Activated CD4-positive, CD25-positive, alpha-beta regulatory T cell treated with anti-CD3 and anti-CD28 coated beads, Interleukin-2, amount 50 U/mL, for 24 hours (primary cell): ENCODE measurements around the gene TAF1B.

Experiments
- ATAC-seq, 2 donors: fragments of 150-1000 bp; cut with Tn5 transposase; one replicate each; pipeline ENCODE4 v1.10.0; 2021; ENCODE audit warnings: mild to moderate bottlenecking in 1 of 2, moderate library complexity in 1 of 2

TAF1B gene

DNA sequence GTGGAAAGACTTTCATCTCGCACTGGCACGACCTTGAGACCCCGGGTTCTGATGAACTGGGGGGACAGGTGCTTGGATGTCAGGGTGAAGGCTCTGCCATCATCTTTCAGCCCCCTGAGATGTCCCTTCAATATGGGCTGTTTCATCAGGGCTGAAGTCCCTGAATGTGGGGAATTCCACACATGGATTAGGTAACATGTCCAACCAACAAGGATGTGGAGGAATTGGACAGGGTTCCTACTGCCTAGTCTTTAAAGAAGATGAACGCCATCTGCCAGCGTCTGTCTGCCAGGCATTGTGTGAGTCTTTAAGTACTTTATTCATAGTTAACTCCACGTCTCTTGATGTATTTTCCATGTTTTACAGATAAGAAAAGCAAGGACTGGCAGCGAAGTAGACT is 102.3 kb downstream of the TAF1B start:
- ATAC-seq = no peak

DNA sequence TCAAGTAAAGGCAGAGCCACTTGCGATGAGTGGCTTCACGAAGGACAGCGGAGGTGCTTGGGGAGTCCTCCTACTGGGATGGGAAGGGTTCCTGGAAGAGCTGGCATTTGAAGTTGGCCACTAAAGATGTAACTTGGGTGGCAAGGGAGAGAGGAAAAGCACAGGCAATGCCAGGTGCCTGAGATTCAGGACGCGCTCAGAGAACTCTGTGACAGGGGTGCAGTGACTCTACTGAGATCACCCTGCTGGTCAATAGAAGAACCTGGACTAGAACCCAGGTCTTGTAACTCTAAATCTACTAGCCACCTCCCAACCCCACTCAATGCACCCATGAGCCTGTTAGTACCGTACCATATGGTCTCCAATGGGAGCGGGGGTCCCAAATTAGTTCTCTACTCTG is 102.8 kb downstream of the TAF1B start:
- ATAC-seq = no peak

DNA sequence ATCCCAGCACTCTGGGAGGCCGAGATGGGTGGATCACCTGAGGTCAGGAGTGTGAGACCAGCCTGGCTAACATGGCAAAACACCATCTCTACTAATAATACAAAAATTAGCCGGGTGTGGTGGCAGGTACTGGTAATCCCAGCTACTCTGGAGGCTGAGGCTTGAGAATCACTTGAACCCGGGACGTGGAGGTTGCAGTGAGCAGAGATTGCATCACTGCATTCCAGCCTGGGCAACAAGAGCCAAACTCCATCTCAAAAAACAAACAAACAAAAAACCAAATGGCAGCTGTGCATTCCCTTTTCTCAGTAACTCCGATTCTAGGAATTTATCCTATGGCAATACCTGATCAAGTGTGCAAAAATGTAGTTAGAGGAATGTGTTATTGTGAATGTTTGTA is 103.5 kb downstream of the TAF1B start:
- no peak for ATAC-seq

DNA sequence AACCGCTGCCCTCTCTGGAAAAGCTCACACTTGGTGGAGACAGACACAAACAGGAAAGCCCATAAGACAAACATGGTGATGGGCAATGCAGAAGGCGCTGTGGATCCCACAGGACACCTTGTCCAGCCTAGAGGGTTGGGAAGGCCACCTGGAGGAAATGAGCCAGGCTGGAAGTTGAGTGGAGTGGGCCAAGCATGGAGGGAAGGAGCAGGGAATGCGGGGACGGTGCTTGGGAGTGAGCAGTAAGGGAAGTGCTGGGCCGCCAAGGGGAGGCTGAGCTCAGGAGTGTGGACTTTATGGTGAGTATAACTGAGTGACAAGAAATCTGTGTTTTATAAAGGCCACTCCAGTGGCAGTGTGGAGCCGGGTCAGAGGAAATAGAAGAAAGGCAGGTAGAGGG is 105.4 kb downstream of the TAF1B start:
- no peak for ATAC-seq

DNA sequence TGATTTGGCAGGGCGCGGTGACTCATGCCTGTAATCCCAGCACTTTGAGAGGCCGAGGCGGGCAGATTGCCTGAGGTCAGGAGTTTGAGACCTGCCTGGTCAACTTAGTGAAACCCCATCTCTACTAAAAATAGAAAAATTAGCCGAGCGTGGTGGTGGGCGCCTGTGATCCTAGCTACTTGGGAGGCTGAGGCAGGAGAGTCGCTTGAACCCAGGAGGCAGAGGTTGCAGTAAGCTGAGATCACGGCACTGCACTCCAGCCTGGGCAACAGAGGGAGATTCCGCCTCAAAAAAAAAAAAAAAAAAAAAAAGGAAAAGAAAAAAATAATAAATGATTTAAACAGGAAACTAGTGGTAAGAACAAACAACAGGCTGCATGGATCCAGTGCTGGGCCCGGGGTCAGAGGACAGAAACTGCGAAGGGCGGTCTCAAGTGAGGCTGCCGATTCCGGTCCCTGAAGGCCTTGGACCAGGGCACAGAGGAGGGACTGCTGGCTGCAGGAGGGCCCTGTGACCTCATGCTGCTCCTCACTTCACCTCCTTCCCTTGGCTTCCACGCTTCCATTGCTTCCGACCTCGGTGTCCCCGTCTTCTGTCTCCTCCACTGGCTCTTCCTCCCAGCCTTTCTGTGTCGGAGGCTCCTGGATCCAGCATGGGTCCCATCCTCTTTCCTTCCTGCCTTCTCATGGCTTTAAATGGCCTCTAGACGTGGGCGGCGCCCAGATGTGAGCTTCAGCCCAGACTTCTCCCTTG is 106.1 kb downstream of the TAF1B start:
- no peak for ATAC-seq

DNA sequence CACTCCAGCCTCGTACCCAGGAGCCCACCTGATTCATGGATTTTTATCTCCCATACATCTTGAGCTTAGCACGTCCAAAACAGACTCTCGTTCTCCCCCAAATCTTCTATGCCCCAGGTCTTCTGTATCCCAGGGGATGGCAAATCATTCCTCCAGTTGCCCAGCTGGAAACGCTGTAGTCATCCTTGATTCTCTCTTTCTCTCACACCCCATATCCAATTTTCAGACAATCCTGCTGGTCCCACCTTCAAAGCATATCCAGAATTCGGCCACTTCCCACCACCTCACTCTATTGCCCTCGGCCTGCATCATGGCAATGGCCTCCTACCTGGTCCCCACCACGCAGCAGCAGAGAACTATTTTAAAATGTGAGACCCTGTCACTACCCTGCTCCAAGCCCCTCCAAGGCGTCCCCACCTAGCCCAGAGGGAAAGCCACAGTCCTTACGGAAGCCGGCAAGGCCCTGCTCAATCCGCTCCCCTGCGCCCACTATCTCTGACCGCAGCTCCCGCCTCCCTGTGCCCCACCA is 106.8 kb downstream of the TAF1B start:
- no peak for ATAC-seq

DNA sequence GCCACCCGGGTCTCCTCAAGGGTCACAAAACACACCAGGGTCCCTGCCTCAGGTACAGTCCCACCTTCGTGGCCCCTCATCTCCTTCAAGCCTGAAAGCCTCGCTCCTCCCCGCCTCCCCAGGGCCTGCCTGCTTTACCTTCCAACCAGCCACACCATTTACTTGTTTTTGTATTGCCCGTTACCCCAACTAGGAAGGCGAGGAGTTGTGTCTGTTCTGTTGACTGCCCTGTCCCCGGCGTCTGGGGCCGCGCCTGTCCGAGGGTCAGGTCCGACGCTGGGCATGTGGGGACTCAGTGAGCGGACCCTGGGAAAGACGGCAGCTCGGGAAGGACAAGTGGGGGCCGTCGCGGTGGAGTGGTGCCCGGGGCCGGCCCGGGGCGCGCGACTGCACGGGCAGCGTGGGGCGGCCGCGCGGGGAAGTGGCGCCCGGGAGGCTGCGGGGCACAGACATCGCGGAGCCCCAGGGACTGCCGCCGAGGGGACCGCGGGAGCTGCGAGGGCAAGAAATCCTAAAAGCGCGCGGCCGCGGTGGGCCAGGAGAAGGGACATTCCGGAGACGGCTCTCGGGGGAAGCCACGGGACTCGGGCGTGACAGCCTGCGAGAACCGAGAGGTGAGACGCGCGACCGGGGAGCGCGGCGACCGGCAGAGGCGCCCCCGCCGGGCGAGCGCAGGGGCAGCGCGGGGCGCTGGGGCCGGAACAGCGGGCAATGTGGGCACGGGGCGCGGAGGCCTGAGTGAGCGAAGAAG is 107.4 kb downstream of the TAF1B start:
- ATAC-seq = peak; percentile 25 to 47

DNA sequence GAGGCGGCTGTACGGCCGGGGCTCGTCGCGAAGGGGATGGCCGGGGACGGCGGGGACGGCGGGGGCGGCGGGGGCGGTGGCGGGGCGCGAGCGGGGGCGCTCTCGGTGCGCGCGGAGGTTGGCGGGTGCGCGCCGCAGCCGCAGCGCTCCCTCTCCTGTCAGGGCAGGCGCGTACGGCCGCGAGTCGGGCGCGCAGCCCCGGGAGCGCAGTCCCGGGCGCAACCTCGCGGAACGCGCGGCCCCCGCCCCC is 107.9 kb downstream of the TAF1B start:
- no peak for ATAC-seq

DNA sequence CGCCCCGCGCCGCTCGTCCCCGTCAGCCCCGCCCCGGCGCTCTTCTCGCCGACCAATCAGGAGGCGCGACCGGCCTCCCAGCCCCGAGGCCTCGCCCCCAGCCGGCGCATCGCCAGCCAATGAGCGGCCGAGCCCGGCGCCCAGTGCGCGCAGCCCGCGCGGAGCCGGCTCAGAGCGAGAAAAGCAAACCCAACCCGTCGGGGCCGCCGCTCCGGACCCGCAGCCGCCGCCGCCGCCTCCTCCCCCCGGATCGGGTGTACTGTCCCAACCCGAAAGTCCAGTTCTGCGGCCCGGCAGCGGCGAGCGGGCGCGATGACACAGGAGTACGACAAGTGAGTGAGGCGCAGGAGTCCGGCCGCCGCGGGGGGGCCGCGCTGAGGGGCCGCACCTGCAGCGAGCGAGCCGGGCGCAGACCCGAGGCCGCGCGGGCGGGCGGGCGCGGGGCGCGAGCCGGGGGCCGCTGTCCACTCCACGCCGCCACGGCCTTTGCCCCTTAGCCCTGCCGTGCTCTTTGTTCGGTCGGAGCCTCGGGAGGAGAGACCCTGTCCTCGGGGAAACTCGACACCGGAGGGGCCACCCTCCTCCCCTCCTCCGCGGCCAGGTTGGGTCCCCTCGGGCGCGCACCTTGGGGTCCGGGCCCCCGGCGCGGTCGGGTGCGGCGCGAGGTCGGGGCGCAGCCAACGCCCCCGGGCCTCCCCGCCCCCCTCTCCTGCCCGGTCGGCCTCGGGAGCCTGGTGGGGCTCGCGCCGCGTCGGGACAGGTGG is 108.4 kb downstream of the TAF1B start, which contains the start of gene GRHL1:
Gene GRHL1, plus strand, starts transcription at position 172 of the 764 bp plus-strand sequence. Its CDS starts 141 bp downstream, at position 313.
- ATAC-seq = peak; percentile 98

DNA sequence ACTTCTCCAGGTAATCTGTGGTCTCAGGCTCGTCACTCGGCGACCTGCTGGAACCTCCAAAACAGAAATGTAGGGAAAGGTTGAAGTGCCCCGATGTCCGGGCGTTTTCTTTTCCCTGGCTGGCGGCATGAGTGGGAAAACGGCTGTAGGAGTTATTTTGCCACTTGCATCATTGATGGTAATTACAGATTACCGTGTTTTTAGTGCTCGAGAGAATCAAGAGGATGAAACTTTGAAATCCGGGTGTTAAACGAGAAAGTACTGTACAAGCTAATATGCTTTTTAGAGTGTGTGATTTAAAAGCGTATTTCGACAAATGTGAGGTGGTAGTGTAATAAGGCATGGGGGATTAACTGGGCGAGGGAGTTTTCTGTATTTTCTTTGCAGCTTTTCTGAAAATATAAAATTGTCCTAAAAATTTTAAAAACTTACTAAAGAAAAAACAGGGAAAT is 109.0 kb downstream of the TAF1B start:
- no peak for ATAC-seq

DNA sequence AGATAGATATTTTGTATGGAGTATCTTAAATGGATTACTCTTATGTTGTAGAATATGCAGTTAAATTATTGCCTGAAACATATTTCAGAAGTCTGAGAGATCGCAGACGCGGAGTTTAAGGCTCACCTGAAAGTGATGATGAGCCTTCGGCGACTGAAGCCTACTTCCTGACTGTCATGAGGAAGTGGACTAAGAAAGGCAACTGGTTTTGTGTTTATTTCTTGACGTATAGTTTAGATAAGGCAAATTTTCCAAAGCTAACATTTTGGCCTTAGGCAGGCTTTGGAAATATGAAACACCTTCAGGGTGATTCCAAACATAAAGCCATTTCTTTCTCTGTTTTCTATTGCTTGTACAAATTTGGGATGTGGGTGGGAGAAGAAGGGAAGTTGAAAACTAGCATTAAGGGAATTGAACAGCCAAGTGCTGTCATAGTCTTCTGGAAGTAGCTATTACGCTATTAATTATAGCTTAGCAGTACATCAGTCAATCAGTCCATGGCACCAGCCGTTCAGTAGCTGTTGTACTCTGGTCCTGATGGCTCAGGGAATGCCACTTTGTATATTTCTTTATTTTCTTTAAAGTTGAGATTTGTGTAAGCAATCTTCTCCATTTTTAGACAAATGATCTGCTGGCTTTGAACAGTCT is 109.7 kb downstream of the TAF1B start:
- no peak for ATAC-seq

DNA sequence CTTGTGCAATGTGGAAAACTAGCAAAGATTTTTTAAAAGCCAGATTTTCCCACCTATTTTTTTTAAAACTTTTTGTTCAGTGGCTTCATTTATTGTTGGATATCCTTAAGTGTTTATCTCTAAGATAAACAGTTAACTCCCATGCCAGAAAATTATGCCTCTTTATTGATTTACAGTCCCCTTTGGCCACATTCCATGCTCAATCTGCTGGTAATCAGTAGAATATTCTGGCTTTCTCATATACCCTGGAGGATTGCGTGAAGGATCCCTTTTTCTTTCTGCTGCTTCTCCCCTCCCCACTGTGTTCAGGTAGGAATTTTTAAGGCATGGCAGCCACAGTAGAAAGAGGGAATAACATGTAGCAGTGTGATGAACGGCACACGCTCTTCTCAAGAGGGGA is 110.9 kb downstream of the TAF1B start:
- ATAC-seq = no peak

DNA sequence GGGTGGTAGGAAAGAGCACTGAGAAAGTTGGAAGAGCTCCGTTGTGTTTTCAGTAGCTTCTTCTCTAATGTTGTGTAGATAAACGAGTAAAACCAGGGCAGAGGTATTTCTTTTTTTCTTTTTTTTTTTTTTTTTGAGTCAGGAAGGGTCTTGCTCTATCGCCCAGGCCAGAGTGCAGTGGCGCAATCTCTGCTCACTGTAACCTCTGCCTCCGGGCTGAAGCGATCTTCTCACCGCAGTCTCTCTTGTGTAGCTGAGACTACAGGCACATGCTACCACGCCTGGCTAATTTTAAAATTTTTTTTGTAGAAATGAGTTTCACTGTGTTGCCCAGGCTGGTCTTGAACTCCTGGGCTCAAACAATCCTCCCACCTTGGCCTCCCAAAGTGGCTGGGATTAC is 114.8 kb downstream of the TAF1B start:
- no peak for ATAC-seq

DNA sequence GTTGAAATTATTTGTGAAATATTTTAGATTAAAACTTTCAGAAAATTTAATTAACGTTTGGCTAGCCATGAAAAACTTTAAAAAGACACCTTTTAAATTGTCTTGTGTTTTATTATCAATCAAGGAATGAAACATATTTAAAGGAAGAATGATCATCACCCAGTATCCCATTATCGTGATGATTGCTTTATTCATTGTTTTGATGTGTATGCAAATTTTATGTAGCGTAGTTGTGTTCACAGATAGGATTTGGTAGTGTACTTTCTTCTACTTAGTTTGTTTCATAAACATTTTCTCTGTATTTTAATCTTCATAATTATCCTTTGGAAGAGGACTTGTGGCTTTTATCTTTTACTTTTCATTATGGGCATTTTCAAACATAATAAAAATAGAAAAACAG is 116.0 kb downstream of the TAF1B start:
- ATAC-seq = no peak

DNA sequence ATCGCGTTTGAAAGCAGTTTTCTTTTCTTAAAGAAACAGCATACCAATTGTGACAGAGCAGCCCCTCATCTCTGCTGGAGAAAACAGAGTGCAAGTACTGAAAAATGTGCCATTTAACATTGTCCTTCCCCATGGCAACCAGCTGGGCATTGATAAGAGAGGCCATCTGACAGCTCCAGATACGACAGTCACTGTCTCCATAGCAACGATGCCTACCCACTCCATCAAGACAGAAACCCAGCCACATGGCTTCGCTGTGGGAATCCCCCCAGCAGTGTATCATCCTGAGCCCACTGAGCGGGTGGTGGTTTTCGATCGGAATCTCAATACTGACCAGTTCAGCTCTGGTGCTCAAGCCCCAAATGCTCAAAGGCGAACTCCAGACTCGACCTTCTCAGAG is 117.7 kb downstream of the TAF1B start:
- ATAC-seq = no peak

DNA sequence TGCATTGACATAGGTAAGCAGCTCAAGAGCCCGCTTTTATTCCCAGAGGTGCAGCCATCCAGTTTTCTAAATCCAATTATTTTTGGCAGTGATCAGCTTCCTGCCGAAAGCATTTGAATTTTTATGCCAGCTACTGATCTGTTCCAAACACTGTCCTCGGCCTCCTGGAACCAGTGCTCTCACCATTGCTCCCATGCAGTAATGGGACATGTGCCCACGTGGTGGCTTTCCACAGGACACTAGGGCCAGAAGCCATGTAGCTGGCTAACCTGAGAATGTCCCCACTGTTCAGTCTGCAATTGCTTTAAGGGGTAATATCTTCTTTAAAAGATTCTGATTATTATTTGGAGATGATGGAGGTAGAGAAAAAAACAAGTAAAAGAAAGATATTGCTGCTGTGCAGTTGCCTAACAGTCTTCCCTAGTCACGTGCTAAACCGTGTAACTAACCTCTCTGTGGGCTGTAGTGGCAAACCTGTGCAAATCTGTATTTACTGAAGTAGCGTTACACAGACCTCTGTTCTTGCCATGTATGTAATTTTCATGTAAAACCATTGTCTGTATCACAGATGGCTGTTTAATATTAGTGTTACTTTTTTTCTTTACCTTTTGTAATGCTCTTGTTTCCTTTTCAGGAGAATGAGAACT is 121.2 kb downstream of the TAF1B start:
- ATAC-seq = no peak

DNA sequence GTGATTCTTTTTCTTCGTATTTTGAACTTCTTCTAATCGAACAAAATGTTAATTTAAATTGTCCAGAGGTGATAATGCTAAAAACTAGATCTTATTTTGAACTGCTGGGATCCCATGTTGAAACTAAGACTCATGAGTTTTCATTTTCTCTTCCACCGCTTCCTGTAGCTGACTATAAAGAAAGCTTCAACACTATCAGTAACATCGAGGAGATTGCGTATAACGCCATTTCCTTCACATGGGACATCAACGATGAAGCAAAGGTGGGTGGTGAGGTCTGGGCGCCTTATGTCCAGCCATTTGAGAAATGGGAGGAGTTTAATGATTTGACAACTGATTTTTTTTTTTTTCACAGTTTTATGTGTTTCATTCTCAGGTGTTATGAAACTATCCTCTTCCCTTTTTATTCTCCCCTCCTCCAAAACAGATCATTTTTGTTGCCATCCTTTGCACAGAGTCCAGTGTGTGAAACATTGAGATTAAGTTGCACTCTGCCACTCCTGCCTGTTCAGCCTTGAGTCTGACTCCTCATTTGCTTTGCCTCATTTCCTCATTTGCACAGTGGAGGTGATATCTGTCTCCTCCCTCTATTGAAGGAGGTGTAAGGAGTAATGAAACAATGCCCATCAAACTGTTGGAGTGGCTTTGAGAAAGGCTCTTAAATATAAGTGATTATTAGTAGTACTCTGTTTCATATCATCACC is 122.0 kb downstream of the TAF1B start:
- peak in 1 of 2 donors; percentile 56 for ATAC-seq

DNA sequence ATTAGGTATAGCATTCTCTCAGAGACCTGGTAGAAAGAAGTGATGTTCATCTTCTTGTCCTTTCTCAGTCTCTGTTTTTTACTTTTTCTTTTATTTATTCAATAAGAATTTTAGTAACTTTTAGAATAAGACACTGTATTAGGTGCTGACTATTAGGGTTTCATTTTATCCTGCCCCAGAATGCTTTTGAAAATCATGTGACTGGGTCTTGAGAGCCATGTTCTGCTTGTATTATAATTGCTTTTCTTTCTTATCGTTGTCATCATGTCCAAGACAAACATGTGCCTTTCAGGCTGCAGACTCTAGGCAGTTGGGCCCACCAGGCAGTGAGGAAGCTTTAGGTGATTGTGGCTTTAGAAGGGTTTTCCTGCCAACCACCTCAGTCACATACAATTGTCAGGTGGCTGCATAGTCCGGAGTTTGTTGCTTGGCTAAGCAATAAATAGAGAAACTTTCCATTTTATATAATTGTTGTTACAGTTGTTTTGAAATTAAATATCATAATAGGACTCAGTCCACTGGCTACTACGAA is 123.3 kb downstream of the TAF1B start:
- ATAC-seq = no peak

DNA sequence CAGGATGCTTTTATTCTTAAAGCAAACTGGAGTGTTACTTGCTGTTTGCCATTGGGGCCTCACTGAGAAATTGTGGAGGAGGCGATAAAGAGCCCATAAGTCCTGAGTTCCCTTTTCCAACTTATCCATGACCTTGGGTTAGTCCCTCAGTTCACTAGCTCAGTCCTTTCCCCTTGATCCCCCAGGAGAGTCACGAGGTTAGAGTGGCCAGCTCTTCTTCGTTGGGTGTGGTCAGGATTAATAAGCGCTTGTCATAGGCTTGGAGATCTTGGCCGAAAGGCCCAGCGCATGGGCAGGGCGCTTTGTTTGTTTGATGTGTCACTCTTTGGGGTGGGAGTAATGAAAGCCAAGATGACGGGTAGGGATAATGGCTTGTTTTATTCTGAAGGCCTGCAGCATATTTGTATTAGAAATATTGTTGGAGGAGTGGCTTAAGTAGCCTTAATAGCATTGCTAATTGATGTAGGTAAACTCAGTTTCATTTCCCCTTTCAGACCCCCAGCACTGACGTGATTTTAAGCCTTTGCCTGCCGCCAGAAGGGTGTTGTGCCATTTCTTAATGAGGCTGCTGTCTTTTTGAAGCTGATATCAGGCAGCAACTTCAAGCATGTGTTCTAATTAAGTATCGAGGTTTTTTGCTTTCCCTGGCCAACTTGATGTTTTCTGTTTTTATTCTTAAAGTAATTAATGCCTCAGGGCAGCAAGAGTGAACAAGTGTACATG is 123.9 kb downstream of the TAF1B start:
- no peak for ATAC-seq

DNA sequence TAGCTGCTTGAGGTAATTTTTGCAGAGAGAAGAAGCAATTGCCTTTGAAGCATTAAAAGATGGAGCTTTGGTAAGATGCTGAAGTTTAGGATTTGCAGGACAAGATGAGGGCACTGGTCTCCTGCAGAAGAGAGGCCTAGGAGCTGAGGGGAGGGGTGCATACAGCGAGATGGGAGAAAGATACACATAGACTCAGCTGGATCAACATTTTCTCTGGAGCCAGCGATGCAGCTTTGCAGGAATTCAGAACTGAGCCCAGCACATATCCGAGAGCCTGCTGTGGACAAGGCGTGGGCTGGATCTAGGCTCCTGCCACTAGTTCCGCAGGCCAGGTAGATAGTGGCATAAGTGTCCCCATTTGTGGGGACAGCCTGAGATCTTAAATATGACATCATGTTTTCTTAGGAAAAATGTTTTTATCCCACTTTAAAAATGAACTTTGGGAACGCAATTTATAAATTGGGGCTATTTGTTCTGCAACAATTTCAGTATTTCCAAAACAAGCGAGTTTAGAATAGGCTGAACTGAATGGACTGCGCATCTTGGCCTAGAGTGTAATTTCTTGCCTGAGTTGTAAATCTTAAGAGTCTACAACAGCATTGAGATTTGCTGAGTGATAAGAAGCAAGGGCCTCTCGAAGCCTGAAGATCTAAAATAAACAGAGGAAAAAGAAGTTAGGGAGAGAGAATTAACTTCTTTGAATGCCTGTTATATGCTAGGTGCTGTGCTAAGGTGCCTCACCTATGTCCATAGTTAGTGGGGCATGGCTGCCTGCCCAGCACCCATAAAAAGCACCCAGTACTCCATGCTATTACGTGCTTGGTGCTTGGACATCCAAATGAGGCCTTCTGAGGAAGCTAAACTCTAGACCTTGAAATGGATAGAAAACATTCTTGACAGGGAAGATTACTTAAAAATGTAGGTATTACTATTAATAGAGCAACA is 125.6 kb downstream of the TAF1B start:
- no peak for ATAC-seq
